HFFc6 (cell line): ENCODE results near the gene COL9A3. TPM values are rescaled to one million over a fixed set of nuclear protein-coding genes. Genes with fewer than 3 reads are reported as not detected.

Source experiments
- DNase-seq: peaks from one replicate; pipeline ENCODE4 v3.0.0-alpha.2; 2018
- H3K27ac Mint-ChIP-seq: 2 replicates; pipeline ENCODE4 v1.8.0; 2020; ENCODE audit warnings: mild to moderate bottlenecking, mixed read lengths
- H3K27me3 Mint-ChIP-seq: 2 replicates; pipeline ENCODE4 v1.8.0; 2021; ENCODE audit warnings: mild to moderate bottlenecking, moderate library complexity, mixed read lengths; ENCODE audit not compliant: insufficient read depth
- H3K36me3 Mint-ChIP-seq: 2 replicates; pipeline ENCODE4 v1.8.0; 2021; ENCODE audit warnings: low read depth, mixed read lengths
- H3K4me1 Mint-ChIP-seq: 2 replicates; pipeline ENCODE4 v1.8.0; 2020; ENCODE audit warnings: low read depth, mixed read lengths
- H3K4me3 Mint-ChIP-seq: 2 replicates; pipeline ENCODE4 v1.8.0; 2020; ENCODE audit warnings: mild to moderate bottlenecking, moderate library complexity, mixed read lengths
- H3K9me3 Mint-ChIP-seq: 2 replicates; pipeline ENCODE4 v1.8.0; 2020; ENCODE audit warnings: mild to moderate bottlenecking, mixed read lengths
- CTCF ChIP-seq: fragments of 200-600 bp; sonication (generic); IDR thresholded peaks from 2 replicates; pipeline ENCODE4 v1.5.0; 2021; ENCODE audit warnings: antibody characterized with exemption, mild to moderate bottlenecking
- total RNA-seq, 6 experiments: library from RNA; stranded (reverse); fragmentation: NEBNext Ultra II Directional; extraction: Animal tissue kit (Norgen Biotek cat#: 25700); gene quantifications; 2 replicates in 1 of 6; 3 replicates in 5 of 6; pipeline ENCODE4 v1.2.3, GENCODE V29; 2021

COL9A3 gene
- total RNA-seq, 6 experiments from 2014 or later: 0.07 to 0.34 (median 0.09) TPM; not detected in 3

GRCh38 chr20:62770111-62770910, 46.5 kb upstream of the COL9A3 start:
- no peaks in the 10 kb centered on the region for H3K36me3 Mint-ChIP-seq
- peaks cover 33% of the 10 kb centered on the region for H3K4me1 Mint-ChIP-seq
- no peak for DNase-seq
- no peak for TF ChIP-seq CTCF
- H3K27ac Mint-ChIP-seq: no peak overlapping the region
- peaks cover 23% of the 10 kb centered on the region for H3K27me3 Mint-ChIP-seq
- H3K9me3 Mint-ChIP-seq: no peaks in the 10 kb centered on the region
- H3K4me3 Mint-ChIP-seq: no peak overlapping the region

GRCh38 chr20:62770916-62771315, 45.9 kb upstream of the COL9A3 start:
- no peak overlapping the region for H3K27ac Mint-ChIP-seq
- peaks cover 33% of the 10 kb centered on the region for H3K4me1 Mint-ChIP-seq
- TF ChIP-seq CTCF: no peak
- DNase-seq: no peak
- no peaks in the 10 kb centered on the region for H3K9me3 Mint-ChIP-seq
- H3K36me3 Mint-ChIP-seq: no peaks in the 10 kb centered on the region
- H3K27me3 Mint-ChIP-seq: peaks cover 18% of the 10 kb centered on the region
- H3K4me3 Mint-ChIP-seq: no peak overlapping the region

- H3K27me3 Mint-ChIP-seq: peaks cover 17% of the 10 kb centered on the region
- no peaks in the 10 kb centered on the region for H3K36me3 Mint-ChIP-seq
- no peak for DNase-seq
- H3K4me1 Mint-ChIP-seq: peaks cover 30% of the 10 kb centered on the region
- no peak overlapping the region for H3K4me3 Mint-ChIP-seq
- H3K9me3 Mint-ChIP-seq: no peaks in the 10 kb centered on the region
- TF ChIP-seq CTCF: no peak
- no peak overlapping the region for H3K27ac Mint-ChIP-seq
These were observed 45.3 kb upstream of the COL9A3 start for GRCh38 chr20:62771396-62772102.

- Mint-ChIP-seq H3K27me3 (peaks cover 16% of the 10 kb centered on the region), H3K9me3 (no peaks in the 10 kb centered on the region), H3K4me1 (peaks cover 32% of the 10 kb centered on the region), H3K36me3 (0 out of 2 replicates have a peak, but pooled peaks cover 4% of the 10 kb centered on the region), H3K27ac (no peak overlapping the region), H3K4me3 (no peak overlapping the region)
- TF ChIP-seq CTCF: no peak
- DNase-seq: no peak
These were observed 44.7 kb upstream of the COL9A3 start for GRCh38 chr20:62772103-62772611.

- peaks cover 34% of the 10 kb centered on the region for H3K4me1 Mint-ChIP-seq
- H3K4me3 Mint-ChIP-seq: no peak overlapping the region
- peaks cover 13% of the 10 kb centered on the region for H3K27me3 Mint-ChIP-seq
- no peak for DNase-seq
- H3K27ac Mint-ChIP-seq: no peak overlapping the region
- no peaks in the 10 kb centered on the region for H3K9me3 Mint-ChIP-seq
- H3K36me3 Mint-ChIP-seq: 0 out of 2 replicates have a peak, but pooled peaks cover 4% of the 10 kb centered on the region
- no peak for TF ChIP-seq CTCF
These were observed 44.2 kb upstream of the COL9A3 start for GRCh38 chr20:62772619-62772989.
